Measurements from ENCODE around the gene NEK11. TPM values are rescaled to one million over a fixed set of nuclear protein-coding genes. Genes with fewer than 3 reads are reported as not detected.

NEK11 gene
- total RNA-seq, 2 experiments from 2014 or later: 1.2 to 1.6 TPM

- CTCF ChIA-PET: no interaction called here
- POLR2A ChIA-PET: no interaction called here
Measured at GRCh38 chr3:131306242-131306641, 279.6 kb downstream of the NEK11 start.

DNA sequence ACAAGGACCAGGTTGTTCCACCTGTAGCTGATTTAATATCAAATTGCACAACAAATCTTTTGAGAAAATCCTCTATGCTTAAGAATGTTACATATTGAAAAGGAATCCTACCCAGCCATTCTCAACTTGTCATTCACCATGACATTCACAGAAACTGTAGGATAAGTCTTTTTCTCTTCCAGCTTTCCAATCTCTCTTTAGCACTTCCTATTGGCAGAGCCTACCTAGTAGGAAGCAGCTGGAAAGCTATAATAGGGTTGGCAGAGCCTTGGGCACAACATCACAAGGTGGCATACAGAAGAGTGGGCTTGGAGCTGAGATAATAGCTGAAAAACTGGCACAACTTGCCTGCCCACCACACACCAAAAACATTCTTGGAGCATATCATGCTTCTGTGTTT lies 287.6 kb downstream of the NEK11 start:
- DNase-seq (no peak), ATAC-seq (no peak)
- peaks cover 2% of the 10 kb centered on the region for H3K9me3 Mint-ChIP-seq
- TF ChIP-seq, protein P1, sequence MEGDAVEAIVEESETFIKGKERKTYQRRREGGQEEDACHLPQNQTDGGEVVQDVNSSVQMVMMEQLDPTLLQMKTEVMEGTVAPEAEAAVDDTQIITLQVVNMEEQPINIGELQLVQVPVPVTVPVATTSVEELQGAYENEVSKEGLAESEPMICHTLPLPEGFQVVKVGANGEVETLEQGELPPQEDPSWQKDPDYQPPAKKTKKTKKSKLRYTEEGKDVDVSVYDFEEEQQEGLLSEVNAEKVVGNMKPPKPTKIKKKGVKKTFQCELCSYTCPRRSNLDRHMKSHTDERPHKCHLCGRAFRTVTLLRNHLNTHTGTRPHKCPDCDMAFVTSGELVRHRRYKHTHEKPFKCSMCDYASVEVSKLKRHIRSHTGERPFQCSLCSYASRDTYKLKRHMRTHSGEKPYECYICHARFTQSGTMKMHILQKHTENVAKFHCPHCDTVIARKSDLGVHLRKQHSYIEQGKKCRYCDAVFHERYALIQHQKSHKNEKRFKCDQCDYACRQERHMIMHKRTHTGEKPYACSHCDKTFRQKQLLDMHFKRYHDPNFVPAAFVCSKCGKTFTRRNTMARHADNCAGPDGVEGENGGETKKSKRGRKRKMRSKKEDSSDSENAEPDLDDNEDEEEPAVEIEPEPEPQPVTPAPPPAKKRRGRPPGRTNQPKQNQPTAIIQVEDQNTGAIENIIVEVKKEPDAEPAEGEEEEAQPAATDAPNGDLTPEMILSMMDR (IDR thresholded peaks at IDR 0.05): no peak
- no peaks in the 10 kb centered on the region for H3K36me3 Mint-ChIP-seq (ENCODE audit: low read depth)
- no peak overlapping the region for H3K27ac Mint-ChIP-seq
- POLR2A ChIA-PET: no interaction called here
- H3K4me1 Mint-ChIP-seq (ENCODE audit: low read depth): no peaks in the 10 kb centered on the region
- CTCF ChIA-PET: no interaction called here
- no peak overlapping the region for H3K4me3 Mint-ChIP-seq
- H3K27me3 Mint-ChIP-seq: peaks cover 13% of the 10 kb centered on the region
- intact Hi-C loops (cut with micrococcal nuclease): no loop called here

More at GRCh38 chr3:131306242-131306641, 279.6 kb downstream of the NEK11 start:
- intact Hi-C loops (cut with micrococcal nuclease): no loop called here
- TF ChIP-seq, protein P1 (IDR thresholded peaks at IDR 0.05): no peak
- no peak overlapping the region for H3K27ac Mint-ChIP-seq
- no peaks in the 10 kb centered on the region for H3K36me3 Mint-ChIP-seq (ENCODE audit: low read depth)
- DNase-seq (no peak), ATAC-seq (no peak)
- H3K27me3 Mint-ChIP-seq: peaks cover 7% of the 10 kb centered on the region
- H3K4me3 Mint-ChIP-seq: no peak overlapping the region
- no peaks in the 10 kb centered on the region for H3K4me1 Mint-ChIP-seq (ENCODE audit: low read depth)
- no peaks in the 10 kb centered on the region for H3K9me3 Mint-ChIP-seq

GRCh38 chr3:131315162-131315561 lies 288.5 kb downstream of the NEK11 start:
- Mint-ChIP-seq H3K4me3 (no peak overlapping the region), H3K9me3 (peaks cover 2% of the 10 kb centered on the region), H3K27ac (no peak overlapping the region), H3K36me3 (ENCODE audit: low read depth) (no peaks in the 10 kb centered on the region), H3K4me1 (ENCODE audit: low read depth) (no peaks in the 10 kb centered on the region), H3K27me3 (peaks cover 13% of the 10 kb centered on the region)
- ATAC-seq: no peak
- intact Hi-C loops (cut with micrococcal nuclease): no loop called here
- TF ChIP-seq, protein P1 (IDR thresholded peaks at IDR 0.05): no peak
- POLR2A ChIA-PET: no interaction called here
- CTCF ChIA-PET: no interaction called here
- DNase-seq: no peak

GRCh38 chr3:131317667-131318066 lies 291.0 kb downstream of the NEK11 start:
- CTCF ChIA-PET: no interaction called here
- TF ChIP-seq, protein P1 (IDR thresholded peaks at IDR 0.05): no peak
- intact Hi-C loops (cut with micrococcal nuclease): no loop called here
- H3K4me1 Mint-ChIP-seq (ENCODE audit: low read depth): no peaks in the 10 kb centered on the region
- peaks cover 13% of the 10 kb centered on the region for H3K27me3 Mint-ChIP-seq
- H3K4me3 Mint-ChIP-seq: no peak overlapping the region
- DNase-seq: no peak
- ATAC-seq: no peak
- POLR2A ChIA-PET: no interaction called here
- no peak overlapping the region for H3K27ac Mint-ChIP-seq
- peaks cover 2% of the 10 kb centered on the region for H3K9me3 Mint-ChIP-seq
- H3K36me3 Mint-ChIP-seq (ENCODE audit: low read depth): no peaks in the 10 kb centered on the region

- no peak for DNase-seq
- no peak for ATAC-seq
- POLR2A ChIA-PET: no interaction called here
- Mint-ChIP-seq H3K4me3 (no peak overlapping the region), H3K27me3 (no peaks in the 10 kb centered on the region), H3K4me1 (ENCODE audit: low read depth) (no peaks in the 10 kb centered on the region), H3K27ac (no peak overlapping the region), H3K9me3 (no peaks in the 10 kb centered on the region), H3K36me3 (ENCODE audit: low read depth) (no peaks in the 10 kb centered on the region)
- intact Hi-C loops (cut with micrococcal nuclease): no loop called here
- CTCF ChIA-PET: no interaction called here
- TF ChIP-seq, protein P1 (IDR thresholded peaks at IDR 0.05): no peak
Measured at GRCh38 chr3:131323014-131323413, 296.3 kb downstream of the NEK11 start.

Measured in activated CD8-positive, alpha-beta T cell treated with anti-CD3 and anti-CD28 coated beads for 36 hours (primary cell).